DMS153 (cell line): ENCODE data around the gene TXNDC15.
"Not testable (repeated sequence)": the region's sequence is repeated elsewhere in the genome, so short reads cannot be mapped to it uniquely, and the experiment has no call there.

Source experiments
- DNase-seq: peaks from one replicate; lab custom pipeline; 2025; lab: John Stamatoyannopoulos, UW

Gene TXNDC15, protein sequence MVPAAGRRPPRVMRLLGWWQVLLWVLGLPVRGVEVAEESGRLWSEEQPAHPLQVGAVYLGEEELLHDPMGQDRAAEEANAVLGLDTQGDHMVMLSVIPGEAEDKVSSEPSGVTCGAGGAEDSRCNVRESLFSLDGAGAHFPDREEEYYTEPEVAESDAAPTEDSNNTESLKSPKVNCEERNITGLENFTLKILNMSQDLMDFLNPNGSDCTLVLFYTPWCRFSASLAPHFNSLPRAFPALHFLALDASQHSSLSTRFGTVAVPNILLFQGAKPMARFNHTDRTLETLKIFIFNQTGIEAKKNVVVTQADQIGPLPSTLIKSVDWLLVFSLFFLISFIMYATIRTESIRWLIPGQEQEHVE

DNA sequence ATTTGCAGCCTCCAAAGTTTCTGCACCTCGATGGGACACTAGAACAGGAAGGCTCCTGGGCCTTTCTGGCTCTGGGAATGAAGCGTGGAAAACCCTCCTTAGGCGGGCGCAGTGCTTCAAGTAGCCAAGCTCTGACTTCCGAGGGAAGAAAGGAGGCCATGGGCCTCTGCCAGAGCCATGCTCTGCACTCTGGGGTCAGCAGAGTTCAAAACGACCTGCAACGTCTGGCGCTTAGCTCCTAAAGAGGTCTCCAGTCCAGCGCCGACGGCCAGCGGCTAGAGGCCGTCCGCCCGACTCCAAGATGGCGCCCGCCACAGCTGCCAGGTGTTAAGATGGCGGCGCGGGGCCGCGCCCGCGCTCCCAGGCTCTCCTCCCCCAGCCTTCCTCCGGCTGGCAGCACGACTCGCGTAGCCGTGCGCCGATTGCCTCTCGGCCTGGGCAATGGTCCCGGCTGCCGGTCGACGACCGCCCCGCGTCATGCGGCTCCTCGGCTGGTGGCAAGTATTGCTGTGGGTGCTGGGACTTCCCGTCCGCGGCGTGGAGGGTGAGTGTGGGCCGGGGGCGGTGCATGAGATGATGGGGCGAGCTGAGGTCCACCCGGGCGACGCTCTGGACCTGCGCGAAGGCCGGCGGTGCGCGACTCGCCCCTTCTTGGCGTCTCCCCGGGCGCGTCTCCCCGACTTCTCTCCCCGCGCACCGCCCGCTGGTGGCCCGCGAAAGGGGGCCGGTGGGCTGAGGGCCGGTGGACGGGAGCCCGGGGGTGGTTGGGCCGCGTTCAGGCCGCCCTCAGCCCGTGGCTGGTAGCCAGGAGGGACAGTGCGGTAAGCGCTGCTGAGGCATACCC lies at the start of gene TXNDC15:
TSS of gene TXNDC15 (plus strand) at position 385 of the 844 bp plus-strand sequence. CDS start at position 442, 57 bp downstream.
- peak; percentile 14 for DNase-seq

DNA sequence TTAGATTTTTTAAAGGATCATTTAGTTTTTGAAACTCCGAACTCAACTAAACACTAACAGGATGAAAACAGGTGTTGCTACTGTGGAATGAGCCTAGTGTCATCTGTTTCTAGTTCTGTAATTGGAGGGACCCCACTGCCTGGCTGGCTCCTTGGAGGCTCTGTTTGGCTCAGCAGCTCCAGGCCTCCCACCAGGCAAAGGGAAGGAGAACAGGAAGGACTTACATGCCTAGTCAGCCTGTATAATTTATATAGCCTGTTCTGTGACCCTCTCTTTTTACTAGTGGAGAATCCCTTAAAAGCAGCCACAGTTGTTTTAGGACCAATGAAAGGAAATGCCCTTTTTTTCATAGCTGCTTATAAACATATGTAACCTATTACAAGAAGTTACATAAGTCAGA lies 49.5 kb upstream of the TXNDC15 start:
- no peak for DNase-seq

DNA sequence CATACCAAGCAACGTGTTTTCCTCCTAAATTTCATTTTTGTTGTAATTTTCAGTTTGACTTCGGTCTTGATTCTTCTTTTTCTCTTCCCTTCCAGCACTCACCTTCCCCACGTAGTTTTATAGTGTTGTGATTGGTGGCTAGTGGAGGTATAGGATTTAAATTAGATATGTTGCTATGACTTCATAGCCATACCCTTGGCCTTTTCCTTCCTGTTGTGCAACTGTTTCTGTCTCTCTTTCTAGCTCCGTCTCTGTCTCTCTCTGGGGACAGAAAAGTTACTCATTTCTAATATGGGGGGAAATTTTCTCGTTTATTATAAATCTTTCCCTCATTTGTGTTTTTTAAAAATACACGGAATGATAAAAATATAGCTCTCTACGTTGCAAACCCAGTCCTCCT lies 49.0 kb upstream of the TXNDC15 start:
- no peak for DNase-seq

DNA sequence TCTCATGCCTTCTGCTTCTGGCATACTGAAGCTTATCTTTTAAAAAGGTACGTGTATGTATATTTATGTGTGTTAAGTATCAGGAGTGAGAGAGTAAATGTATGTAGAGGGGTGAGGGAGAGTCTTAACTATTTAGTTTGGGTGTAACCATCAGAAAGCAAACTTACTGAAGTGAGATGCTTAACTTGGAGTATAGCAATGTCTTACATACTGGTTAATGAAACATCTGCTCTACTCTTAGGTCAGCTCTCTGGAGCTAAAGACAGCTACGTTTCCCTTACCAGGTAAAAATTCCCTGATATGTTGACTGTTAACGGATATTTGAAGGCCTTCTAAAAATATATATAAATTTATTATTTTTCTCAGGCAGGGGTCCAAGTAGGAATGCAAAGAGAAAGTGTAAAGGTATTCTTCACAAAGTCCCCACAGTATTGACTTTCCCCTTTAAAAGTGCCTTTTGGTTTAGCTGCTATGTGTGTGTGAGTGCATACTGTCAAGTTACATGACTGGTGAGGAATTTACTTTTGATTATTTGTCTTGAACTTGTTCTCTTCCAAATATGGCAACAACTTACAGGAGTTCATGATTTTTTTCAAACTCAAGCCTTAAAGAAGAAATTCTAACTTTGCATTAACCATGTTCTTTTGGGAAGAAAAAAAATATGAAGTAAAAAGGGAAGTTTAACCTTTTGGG lies 40.7 kb upstream of the TXNDC15 start:
- DNase-seq, result no peak

DNA sequence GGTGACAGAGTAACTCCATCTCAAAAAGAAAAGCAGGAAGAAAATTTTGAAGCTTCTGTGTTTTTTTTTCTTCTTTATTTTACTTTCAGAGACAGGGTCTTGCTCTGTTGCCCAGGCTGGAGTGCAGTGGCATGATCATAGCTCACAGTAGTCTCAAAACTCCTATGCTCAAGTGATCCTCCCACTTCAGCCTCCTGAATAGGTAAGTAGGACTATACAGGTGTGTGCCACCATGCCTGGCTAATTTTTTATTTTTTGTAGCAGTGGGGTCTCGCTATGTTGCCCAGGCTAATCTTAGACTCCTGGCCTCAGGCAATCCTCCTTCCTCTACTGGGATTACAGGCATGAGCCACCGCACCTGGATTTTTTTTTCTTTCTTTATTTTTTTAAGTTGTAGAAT lies 38.5 kb upstream of the TXNDC15 start:
- no peak for DNase-seq

DNA sequence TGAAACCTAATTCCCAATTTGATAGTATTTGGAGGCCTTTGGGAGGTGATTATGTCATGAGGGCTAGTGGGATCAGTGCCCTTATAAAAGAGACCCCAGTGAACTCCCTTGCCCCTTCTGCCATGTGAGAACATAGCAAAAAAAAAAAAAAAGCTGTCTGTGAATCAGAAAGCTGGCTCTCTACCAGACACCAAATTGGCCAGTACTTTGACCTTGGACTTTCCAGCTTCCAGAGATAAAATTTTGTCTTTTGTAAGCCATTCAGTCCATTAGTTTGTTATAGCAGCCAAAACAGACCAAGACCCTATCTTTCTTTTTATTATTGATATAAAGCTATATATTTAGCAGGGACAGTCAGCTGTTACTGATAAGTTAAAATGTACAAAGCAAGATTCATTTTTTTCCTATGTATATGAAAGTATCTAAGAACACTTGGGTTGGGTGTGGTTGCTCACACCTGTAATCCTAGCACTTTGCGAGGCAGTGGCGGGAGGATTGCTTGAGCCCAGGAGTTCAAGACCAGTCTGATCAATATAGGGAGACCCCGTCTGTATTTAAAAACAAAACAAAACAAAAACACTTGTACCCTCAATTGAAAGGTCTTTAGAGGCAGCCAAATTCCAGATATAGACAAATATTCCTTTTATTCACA lies 36.5 kb upstream of the TXNDC15 start:
- no peak for DNase-seq

DNA sequence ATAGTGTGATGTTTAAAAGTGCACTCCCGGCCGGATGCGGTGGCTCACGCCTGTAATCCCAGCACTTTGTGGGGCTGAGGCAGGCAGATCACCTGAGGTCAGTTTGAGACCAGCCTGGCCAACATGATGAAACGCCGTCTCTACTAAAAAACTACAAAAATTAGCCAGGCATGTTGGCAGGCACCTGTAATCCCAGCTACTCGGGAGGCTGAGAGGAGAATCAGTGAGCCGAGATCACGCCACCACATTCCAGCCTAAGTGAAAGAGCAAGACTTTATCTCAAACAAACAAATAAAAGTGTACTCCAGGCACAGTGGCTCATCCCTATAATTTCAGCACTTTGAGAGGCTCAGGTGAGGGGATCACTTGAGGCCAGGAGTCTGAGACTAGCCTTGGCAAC lies 35.8 kb upstream of the TXNDC15 start:
- DNase-seq, result not testable (repeated sequence)

DNA sequence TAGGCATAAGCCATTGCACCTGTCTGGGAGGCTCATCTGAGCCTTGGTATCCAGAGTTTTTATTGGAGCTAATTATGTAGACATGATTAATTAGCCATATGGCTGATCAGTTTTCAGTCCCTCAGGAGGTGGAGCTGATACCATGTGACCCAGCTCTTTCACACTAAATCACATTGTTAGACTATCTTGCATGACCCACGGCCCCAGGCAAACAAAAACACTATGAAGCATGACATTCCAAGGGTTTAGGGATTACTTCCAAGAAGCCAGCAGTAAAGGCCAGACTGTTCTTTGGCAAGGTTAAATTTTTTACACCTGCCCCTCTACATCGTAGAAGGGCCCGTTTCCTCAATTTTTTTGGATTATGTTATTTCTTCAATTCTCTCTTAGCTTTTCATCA lies 33.4 kb upstream of the TXNDC15 start:
- no peak for DNase-seq

DNA sequence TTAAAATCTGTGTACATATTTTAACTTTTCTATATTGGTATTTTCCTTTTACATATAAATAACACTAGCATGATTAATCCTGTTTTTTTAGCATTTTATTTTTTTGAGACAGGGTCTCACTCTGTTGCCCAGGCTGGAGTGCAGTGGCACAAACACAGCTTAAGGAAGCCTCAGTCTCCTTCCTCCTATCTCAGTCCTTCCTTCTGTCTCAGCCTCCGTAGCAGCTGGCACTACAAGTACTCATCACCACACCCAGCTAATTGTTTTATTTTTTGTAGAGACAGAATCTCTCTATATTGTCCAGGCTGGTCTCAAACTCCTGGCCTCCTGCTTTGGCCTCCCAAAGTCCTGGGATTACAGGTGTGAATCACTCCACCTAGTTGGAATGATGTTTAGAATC lies 29.9 kb upstream of the TXNDC15 start:
- DNase-seq, result no peak

DNA sequence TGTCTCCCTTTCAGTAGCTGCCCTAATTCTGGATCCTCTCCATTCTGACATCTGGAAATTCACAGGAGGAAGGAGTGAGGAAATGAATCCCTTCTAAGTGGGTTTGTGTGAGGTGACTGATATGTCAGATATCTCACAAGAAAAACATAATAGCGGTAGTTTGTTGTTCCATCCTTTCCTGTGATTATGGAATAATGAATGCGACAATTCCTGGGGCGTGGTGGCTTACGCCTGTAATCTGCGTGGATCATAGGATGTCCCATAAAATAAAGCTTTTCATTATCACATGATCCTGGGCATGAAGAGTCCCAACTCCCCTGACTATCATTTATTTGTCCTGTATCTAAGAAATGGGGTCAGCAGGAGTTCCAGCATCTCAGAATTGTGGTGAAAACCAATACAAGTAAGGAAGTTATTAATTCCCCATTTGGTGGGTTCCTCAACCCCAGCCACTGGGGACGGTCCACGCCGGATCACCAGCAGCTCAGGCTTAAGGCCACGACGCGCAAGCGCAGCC lies 28.8 kb upstream of the TXNDC15 start:
- no peak for DNase-seq

DNA sequence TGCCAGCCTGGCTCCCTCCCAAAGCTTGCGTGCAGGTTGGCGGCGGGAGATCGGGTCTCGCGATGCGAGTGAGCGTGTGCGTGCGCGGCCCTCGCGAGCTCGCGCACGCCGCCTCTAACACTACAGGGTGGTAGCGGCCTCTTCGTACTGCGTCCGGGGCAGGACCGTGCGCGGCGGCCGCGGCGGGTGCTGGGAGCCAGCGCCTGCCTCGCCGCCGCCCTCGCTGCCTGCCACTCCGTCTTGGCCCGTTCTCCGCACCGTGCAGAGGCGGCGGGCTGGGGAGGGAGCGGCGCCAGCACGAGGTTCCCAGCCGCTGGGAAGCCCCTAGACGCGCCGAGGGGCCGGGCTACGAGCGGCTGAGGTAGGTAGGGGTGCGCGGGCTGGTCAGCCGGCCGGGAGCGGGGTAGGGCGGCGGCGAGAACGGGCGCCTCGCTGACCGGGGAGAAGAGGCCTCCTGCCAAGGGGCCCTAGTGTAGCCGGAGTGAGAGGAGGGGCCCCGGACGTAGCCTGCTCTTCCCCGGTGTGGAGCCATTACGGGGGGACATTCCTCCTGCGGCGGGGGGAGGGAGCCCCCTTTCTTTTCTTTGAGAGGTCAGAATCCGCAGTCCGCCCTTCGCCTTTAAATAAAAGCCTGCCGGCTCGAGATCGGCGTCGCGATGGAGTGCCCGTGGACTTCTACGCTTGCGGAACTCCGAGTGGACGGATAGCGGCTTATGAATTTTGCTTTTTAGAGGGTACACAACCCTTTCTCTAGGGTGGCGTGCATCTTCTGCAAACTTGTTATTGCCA lies 28.1 kb upstream of the TXNDC15 start, which contains the start of gene C5orf24:
TSS of gene C5orf24 (plus strand) at position 117 of the 789 bp plus-strand sequence. CDS start 8,933 bp downstream, outside the sequence.
- peak; percentile 72 for DNase-seq

DNA sequence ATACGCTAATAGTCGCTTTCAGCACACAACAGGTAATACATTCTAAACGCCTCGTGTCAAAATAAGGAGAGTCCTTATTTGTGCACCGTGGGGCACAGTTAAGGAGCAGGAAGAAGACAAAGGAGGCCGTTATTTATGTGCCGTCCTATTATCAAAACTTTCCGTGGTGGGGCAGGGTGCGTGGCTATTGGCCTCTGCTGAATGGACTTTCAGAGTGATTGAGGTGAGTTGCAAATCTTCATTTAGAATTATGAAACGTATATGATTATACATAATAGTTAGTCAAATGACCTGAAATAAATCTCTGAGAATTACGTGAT lies 27.6 kb upstream of the TXNDC15 start:
- no peak for DNase-seq

DNA sequence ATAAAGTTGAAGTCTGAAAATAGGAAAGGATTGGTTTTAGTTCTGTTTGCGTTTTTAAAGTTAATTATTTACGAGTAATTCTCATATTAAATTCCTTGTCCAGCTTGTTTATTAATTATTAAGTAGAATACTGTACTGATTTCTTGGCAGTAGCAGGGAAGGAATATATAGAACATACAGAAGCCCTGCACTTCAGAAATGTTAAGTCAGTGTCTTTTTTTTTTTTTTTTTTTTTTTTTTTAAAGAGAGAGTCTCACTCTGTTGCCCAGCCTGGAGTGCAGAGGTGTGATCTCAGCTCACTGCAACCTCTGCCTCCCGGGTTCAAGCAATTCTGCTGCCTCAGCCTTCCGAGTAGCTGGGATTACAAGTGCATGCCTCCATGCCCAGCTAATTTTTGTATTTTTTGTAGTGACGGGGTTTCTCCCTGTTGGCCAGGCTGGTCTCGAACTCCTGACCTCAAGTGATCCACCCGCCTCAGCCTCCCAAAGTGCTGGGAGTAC lies 24.7 kb upstream of the TXNDC15 start:
- not testable (repeated sequence) for DNase-seq

DNA sequence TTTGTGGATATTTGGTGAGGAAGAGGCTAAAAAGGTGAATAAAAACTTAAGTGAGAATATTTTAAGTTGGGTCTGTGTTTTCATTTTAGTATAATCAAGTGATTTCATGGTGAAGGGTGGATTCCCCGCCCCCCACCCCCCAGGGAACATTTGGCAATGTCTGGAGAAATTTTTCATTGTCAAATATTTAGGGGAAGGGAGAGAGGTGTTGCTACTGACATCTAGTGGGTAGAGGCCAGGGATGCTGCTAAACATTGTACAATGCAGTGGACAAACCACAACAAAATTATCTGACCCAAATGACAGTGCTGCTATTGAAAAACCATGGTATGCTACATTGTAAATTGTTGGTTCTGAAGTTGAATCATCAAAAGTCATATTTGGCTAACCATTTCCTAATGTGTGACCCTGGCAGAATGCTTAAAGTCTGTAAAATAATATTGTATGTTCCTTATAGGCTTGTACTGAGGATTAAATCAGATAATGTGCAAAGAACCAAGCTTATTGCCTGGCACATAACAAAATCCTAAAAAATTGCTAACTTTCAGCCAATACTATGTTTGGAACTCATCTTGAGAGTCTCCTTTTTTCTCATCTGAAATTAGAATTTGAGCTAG lies 22.8 kb upstream of the TXNDC15 start:
- no peak for DNase-seq

DNA sequence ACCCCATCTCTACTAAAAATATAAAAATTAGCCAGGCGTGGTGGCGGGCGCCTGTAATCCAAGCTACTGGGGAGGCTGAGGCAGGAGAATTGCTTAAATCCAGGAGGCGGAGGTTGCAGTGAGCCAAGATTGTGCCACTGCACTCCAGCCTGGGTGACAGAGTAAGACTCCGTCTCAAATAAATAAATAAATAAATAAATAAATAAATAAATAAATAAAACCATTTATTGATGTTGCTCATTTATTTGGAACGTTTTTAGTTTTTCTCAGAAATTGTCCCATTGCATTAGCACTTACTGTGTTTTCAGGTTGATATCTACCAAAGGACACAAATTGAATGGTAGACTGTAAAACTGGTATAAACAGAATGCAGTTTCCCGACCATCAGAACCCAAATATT lies 17.7 kb upstream of the TXNDC15 start:
- DNase-seq, result not testable (repeated sequence)

DNA sequence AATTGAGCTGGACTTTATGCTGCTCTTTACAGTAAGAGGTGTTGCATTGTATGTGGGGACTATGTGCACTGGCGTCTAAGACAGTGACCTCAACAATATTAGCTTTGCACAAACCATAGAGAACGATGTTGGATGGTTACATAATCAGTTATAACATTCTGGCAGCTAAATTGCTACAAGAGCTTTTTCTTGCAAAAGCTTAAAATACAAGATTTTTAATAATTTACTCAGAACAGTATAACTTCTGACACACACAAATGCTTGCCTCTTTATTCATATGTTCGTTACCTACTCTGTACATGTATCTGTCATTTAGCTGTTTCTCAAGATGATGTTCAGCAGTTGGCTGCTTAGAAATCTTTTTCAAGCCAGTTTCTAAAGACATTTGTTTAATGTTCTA lies 16.8 kb upstream of the TXNDC15 start:
- no peak for DNase-seq

DNA sequence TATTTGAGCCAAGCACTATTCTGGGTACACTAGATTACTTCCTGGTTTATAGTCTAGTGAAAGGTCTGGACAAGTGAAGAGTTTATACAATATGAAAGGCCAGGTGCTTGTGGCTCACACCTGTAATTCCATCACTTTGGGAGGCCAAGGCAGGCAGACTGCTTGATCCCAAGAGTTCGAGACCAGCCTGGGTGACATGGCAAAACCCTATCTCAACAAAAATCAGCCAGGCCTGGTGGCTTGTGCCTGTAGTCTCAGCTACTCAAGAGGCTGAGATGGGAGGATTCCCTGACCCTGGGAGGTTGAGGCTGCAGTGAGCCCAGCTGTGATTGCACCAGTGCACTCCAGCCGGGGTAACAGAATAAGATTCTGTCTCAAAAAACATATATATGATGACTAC lies 9.5 kb upstream of the TXNDC15 start:
- no peak for DNase-seq

DNA sequence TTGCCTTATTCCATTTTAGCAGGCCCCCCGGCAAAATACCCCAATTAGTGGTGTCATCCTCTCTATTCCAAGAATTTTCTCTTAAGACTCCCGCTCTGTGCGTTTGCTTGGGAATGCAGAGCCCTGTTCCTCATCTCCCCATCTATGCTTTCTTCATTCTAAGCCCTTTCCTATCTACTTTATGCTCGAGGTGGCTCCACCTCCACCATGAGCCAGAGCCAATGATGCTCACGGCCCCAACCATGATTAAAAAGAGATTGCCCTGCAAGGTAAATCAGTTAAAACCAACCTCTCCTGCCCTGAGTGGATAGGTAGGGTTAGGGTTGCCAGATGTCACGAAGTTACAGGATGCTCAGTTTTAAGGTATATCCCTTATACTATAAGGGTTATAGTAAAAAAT lies 677 bp upstream of the TXNDC15 start:
- no peak for DNase-seq

DNA sequence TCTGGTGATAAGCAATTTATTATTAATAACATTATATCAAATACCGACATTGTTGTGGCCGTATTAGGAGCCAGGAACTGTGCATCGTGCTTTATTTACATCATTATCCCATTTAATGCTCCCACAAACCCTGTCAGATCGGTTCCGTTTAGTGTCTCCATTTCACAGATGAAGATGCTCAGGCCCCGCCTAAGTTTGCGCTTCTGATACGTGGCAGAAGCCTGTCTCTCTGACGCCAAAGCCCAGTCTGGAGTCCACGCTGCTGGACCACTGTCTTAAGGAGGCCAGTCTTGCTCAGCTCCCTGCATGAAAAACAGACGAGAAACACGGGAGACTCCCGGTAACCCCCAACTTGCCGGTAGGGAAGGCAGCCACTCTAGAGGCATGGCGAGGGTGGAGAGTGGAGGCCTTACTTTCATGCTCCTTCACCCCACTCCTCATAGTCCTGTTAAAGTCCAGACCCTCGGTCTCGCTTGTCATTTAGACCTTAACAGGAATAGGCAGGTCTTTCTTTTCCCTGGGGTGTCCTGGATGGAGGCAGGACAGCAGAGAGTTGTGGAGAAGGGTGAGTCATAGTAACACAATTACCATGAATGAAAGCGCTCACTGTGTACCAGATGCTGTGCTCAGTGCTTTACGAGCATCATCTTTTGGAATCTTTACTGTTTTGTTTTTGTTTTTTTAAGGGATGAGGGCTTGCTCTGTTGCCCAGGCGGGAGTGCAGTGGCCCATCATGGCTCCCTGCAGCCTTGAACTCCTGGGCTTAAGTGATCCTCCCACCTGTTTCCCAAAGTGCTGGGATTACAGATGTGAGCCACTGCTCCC lies 872 bp downstream of the TXNDC15 start:
- DNase-seq, result no peak

DNA sequence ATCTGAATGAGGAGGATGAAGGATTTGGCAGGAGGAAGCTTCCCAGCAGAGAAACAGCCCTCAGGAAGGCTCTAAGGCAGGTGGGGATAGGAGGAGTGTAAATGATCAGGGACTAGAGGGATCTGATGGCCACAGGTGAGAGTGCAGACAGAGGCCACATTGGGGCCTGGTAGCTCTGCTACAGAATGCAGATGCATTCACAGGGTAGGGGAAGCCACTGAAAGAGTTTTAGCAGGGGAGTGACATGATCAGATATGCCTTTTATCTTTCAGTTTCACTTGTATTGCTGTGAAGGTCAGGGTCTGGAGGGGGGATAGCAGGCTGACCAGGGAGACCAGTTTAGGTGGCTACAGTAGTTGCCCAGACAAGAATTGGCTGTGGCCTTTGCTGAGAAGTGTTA lies 3.0 kb downstream of the TXNDC15 start:
- no peak for DNase-seq
